ENCODE data around the gene FMNL3.
"Not testable (repeated sequence)": the region's sequence is repeated elsewhere in the genome, so short reads cannot be mapped to it uniquely, and the experiment has no call there.

Gene FMNL3

GRCh38 chr12:49627752-49628360 lies 79.3 kb downstream of the FMNL3 start:
- DNase-seq, result no peak

DNA sequence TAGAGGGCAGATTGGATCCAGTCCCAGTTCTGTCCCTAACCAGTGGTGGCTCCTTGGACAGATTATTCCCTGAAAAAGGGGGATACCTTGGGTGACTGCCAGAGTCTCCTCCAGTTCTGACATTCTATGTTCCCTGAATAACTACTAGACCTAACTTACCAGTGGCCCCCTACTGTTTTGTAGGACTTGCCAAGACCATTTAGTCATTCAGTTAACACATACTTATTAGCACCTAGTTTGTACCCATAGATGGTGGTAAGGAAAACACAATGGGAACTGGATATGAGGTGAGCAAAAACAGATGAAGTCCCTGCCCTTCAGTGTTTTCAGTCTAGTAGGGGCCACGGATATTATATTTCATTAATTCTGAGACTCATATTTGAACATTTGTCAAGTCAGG lies 80.4 kb downstream of the FMNL3 start:
- no peak for DNase-seq

GRCh38 chr12:49626169-49626835 lies 80.9 kb downstream of the FMNL3 start:
- DNase-seq, result no peak

GRCh38 chr12:49624921-49625577 lies 82.2 kb downstream of the FMNL3 start:
- DNase-seq, result no peak

DNA sequence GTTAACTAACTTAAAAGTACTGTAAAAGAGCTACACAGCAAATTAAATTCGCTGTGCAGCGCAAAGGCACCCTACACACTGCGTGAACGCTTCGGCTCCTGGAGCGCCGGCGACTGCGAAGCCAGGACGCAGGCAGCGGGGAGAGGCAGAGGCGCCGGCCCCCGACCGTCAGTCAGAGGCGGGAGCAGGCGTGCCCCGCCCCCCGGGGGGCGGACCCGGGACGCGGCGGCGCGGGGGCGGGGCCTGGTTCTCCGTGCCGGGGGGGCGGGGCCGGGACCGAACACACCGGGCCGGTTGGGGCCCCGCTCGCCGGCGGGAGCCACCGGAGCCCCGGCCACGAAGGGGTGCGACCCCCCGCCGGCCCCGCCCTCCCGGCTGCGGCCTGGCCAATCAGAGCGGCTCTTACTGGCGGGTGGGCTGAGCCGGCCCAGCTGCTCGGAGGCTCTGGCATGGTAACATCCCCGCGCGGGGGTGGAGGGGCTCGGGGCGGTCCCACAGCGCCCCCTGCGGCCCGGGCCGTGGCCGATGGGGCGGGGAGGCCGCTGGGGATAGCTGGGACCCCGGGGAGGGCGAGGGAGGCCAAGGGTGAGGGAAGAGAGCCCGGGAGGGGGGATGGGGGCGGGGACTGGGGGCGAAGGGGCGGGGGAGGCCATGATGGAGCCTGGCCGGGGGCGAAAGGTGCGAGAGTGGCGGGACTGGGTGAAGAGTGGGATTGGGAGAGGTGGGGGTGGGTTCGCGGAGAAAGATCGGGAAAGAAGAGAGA lies 83.9 kb downstream of the FMNL3 start, which contains the start of gene PRPF40B:
TSS of gene PRPF40B (plus strand) at position 420 of the 763 bp plus-strand sequence. CDS start at position 450, 30 bp downstream.
- DNase-seq, result peak; percentile 97

GRCh38 chr12:49622501-49623141 lies 84.6 kb downstream of the FMNL3 start:
- no peak for DNase-seq

- no peak for DNase-seq
Measured at GRCh38 chr12:49621651-49622500, 85.3 kb downstream of the FMNL3 start.

GRCh38 chr12:49619286-49619685 lies 87.9 kb downstream of the FMNL3 start:
- no peak for DNase-seq

DNA sequence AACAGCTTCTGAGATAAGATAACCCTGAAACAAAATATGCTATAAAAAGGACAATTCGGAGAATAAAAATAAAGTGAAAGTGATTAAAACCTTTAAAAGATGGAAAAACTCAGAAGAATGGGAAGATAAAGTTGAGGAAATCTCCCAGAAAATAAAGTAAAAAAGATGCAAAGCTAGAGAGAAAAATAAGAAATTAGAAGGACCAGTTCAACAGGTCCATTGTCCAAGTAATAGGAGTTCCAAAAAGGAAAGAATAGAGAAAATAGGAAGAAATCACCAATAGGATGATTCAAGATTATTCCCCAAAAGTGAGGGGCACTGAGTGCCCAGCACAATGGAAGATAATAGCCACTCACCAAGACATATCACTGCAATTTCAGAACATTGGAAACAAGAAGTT lies 88.6 kb downstream of the FMNL3 start:
- no peak for DNase-seq

DNA sequence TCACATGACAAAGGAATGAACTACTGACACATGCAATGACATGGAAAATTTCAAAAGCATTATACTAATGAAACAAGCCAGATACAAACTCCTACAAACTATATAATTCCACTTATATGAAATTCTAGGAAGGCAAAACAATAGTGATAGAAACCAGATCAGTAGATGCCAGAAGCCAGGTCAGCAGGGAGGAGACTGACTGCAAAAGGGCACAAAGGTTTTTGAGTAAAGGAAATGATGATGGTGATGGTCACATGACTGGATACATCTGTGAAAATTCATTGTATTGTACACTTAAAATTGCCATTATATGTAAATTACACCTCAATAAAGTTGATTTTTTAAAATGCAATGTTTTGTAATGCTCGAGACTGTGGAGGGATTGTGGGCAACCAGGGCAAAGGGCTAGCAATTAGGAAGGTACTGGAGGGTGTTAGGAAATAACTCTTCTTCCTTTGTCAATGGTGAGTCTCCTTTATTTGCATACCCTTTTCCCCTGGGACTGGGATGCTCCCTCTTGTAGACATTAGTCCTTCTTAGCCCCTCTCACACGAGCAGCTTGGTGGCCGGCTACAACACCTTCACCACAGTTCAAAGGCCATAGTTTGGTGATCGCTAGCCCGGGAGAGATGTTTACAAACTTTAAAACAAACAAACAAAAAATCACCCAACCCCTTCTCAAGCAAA lies 90.5 kb downstream of the FMNL3 start:
- DNase-seq, result no peak

DNA sequence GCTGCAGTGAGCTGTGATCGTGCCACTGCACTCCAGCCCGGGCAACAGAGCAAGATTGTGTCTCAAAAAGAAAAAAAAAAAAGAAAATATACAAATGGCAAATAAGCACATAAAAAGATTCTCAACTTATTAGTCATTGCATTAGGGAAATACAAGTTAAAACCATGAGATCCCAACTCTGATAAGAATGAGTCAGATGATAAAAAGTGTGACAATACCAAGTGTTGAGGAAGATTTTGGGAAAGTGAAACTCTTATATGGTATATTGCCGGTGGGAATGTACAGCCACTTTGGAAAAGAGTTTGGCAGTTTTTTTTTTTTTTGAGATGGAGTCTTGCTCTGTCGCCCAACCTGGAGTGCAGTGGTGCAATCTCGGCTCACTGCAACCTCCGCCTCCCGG lies 91.5 kb downstream of the FMNL3 start:
- no peak for DNase-seq

- no peak for DNase-seq
Measured at GRCh38 chr12:49612210-49612609, 95.0 kb downstream of the FMNL3 start.

DNA sequence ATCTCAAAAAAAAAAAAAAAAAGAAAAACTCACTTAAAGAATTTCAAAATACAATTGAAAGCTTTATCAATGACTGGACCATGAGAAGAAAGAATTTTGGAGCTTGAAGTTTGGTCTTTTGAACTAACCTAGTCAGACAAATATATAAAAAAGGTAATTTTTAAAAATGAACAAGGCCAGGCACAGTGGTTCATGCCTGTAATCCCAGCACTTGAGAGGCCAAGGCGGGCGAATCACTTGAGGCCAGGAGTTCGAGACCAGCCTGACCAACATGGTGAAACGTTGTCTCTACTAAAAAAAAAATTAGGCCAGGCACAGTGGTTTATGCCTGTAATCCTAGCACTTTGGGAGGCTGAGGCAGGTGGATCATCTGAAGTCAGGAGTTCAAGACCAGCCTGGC lies 96.4 kb downstream of the FMNL3 start:
- not testable (repeated sequence) for DNase-seq

GRCh38 chr12:49609875-49610154 lies 97.4 kb downstream of the FMNL3 start:
- no peak for DNase-seq

DNA sequence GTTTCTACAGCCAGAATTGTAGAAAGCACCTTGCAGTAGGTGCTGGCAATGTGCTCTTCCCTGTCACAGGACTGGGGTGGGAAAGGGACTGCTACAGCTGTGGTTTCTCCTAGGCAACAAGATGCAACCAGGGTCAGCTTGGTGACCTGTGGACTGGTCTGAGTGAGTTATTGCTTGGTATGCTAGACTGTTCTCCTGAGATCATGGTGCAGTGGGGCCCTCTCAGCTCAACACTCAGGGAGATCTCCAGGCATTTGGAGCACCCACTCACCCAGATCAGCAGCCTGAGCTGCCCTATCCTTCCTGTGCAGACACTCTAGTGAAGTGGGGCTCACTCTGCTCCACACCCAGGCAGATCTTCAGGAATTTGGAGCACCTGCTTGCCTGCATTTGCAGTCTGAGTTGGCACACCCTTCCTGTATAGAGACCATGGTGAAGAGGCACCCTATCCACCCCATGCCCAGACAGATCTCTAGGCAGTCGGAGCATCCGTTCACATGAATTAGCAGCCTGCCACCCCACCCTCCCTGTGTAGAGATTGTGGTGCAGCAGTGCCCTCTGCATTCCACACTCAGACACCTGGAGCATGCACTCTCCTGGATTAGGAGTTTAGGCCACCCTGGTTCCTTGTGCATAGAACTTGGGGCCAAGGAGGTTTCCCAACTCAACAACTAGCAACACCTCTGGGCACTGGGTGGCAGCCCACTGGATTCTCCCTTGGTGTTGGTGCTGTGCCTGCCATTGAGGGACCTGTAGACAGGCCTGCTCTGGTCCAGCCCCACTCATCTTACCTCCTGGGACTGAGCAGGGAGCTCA lies 97.9 kb downstream of the FMNL3 start:
- DNase-seq, result no peak

- not testable (repeated sequence) for DNase-seq
Measured at GRCh38 chr12:49605539-49605938, 101.7 kb downstream of the FMNL3 start, which contains the start of gene FAM186B. TSS of gene FAM186B (minus strand) at chr12:49605639. CDS start at chr12:49605477, 162 bp downstream.

DNA sequence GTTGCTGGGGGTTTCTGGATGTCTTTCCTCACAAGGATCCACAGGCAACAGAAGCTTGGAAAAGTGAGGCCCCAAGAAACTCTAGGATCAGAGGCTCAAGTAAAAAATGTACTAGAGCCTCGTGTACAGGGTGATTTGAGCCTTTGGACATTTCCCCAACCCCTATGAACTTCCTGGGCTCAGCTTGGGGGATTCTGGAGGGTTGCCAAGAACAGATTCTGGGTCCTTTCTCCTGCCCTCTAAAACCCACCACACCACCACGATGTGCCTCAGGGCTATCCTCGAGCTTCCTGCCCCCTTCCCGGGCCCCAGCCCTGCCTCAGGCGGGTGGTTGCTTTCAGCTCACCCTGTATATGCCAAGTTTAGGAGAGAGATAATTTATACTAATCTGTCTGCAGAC lies 102.3 kb downstream of the FMNL3 start:
- DNase-seq, result no peak

DNA sequence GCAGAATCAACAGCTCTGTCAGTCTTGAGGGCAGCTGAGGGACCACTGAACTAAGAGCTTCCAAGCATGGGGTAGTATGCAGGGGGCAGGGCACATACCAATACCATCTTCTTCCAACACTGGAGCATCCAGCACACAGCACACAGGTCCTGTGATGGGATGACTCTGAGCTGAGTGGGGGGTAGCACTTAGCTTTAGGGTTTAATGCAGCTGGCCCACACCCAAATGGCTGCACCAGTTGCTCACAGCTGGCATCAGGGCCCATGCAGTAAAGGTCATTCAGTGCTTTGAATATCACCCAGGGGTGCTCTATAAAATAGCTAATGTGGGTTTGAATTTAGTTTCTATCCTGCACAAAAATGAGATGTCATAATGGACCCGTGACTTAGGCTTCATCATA lies 103.5 kb downstream of the FMNL3 start:
- no peak for DNase-seq

DNA sequence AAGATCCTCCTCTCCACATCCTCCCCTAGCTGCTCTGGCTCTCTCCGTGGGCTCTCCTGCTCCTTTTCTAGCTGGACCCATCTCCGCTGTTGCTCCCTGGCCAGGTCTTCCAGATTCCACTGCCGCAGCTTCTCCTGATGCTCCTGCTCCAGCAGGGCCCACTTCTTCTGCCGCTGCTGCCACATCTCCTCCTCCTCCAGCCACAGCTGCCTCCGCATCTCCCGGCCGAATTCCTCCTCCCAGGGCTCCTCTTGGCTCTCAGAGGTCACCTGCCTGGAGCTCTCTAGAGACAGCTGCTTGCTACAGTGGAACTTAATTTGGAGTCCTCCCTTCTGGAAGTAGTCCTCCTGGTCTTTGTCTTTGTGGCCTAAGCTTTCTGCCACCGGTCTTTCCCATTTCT lies 107.2 kb downstream of the FMNL3 start:
- DNase-seq, result no peak

DNA sequence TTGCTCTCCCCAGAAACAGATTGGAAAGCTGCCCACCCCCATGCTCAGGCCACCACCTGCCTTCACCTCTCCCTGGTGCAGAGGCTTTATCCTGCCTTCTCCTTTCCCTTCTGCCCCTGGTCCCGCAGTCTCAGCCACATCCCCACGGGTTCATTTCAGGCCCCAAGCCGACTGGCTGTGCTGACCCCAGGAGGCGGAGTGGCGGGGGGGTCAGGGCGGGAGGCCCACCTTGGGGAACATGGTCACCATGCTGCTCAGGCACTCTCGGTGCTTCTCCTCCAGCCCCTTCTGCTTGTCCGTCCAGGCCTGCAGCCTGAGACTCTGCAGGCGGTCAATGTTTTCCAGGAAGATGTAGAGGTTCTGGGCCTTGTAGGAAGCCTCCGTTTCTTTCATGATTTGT lies 108.7 kb downstream of the FMNL3 start:
- DNase-seq, result no peak
